HepG2 (cell line): ENCODE results near the gene SHISA9. TPM values are rescaled to one million over a fixed set of nuclear protein-coding genes. Genes with fewer than 3 reads are reported as not detected.

Experiments
- ATRX ChIP-seq: sonication (generic); formaldehyde crosslinking; IDR thresholded peaks from 2 replicates; pipeline ENCODE4 v1.4.0; 2020; ENCODE audit warnings: missing genetic modification reagents, borderline replicate concordance
- FOXO1 ChIP-seq: sonication (generic); formaldehyde crosslinking; IDR thresholded peaks from 2 replicates; pipeline ENCODE4 v1.4.0; 2020; ENCODE audit warnings: missing genetic modification reagents
- HMGXB3 ChIP-seq: sonication (generic); formaldehyde crosslinking; IDR thresholded peaks from 2 replicates; pipeline ENCODE4 v1.4.0; 2020; ENCODE audit warnings: missing genetic modification reagents, borderline replicate concordance
- MATR3 ChIP-seq: sonication (generic); formaldehyde crosslinking; IDR thresholded peaks from 2 replicates; pipeline ENCODE4 v1.4.0; 2020; ENCODE audit warnings: missing genetic modification reagents
- MNT ChIP-seq: fragments of 450-650 bp; IDR thresholded peaks from 2 replicates; pipeline ENCODE4 v1.6.1; 2016
- POLR2AphosphoS2 ChIP-seq: IDR thresholded peaks from 2 replicates; pipeline ENCODE4 v1.6.1; 2011; ENCODE audit warnings: low read depth, low read length, improper control_type of control experiment
- RBAK ChIP-seq: sonication (generic); formaldehyde crosslinking; IDR thresholded peaks from 2 replicates; pipeline ENCODE4 v1.5.1; 2020; ENCODE audit warnings: mild to moderate bottlenecking, missing genetic modification reagents
- REPIN1 ChIP-seq: sonication (generic); formaldehyde crosslinking; IDR thresholded peaks from 2 replicates; pipeline ENCODE4 v1.8.0; 2022; ENCODE audit warnings: missing genetic modification reagents, low read depth, mild to moderate bottlenecking, borderline replicate concordance
- RNF2 ChIP-seq: fragments of 450-650 bp; conservative IDR thresholded peaks from 2 replicates; pipeline ENCODE4 v1.6.1; 2016; ENCODE audit warnings: low read depth
- SMARCE1 ChIP-seq: fragments of 450-650 bp; IDR thresholded peaks from 2 replicates; pipeline ENCODE4 v1.6.1; 2017; ENCODE audit warnings: borderline replicate concordance
- SNAPC2 ChIP-seq: sonication (generic); formaldehyde crosslinking; IDR thresholded peaks from 2 replicates; pipeline ENCODE4 v1.8.1; 2022; ENCODE audit warnings: mild to moderate bottlenecking, missing genetic modification reagents
- ZNF564 ChIP-seq: sonication (generic); formaldehyde crosslinking; IDR thresholded peaks from 2 replicates; pipeline ENCODE4 v1.8.1; 2023; ENCODE audit warnings: mild to moderate bottlenecking, missing genetic modification reagents
- ZNF616 ChIP-seq: sonication (generic); formaldehyde crosslinking; IDR thresholded peaks from 2 replicates; pipeline ENCODE4 v1.5.0; 2020; ENCODE audit warnings: low read depth, mild to moderate bottlenecking, missing genetic modification reagents
- ZNF670 ChIP-seq: sonication (generic); formaldehyde crosslinking; IDR thresholded peaks from 2 replicates; pipeline ENCODE4 v1.8.0; 2022; ENCODE audit warnings: mild to moderate bottlenecking, missing genetic modification reagents, borderline replicate concordance
- ZNF777 ChIP-seq: sonication (generic); formaldehyde crosslinking; IDR thresholded peaks from 2 replicates; pipeline ENCODE4 v1.4.0; 2020; ENCODE audit warnings: missing genetic modification reagents
- ZNF839 ChIP-seq: sonication (generic); formaldehyde crosslinking; IDR thresholded peaks from 2 replicates; pipeline ENCODE4 v1.4.0; 2020; ENCODE audit warnings: missing genetic modification reagents, mild to moderate bottlenecking, borderline replicate concordance
- ZNF850 ChIP-seq: sonication (generic); formaldehyde crosslinking; conservative IDR thresholded peaks from 2 replicates; pipeline ENCODE4 v1.9.0; 2021; ENCODE audit warnings: mild to moderate bottlenecking, missing genetic modification reagents
- polyA plus RNA-seq, 8 experiments: library from polyadenylated mRNA; depleted of rRNA in 3 of 8; stranded (reverse) in 7 of 8; unstranded in 1 of 8; fragments of >200 nt; fragmentation: Illumina TruSeq in 4 of 8; extraction: Trizol in 4 of 8; gene quantifications; 2 replicates each; pipeline versions ENCODE4 v1.2.1 to v1.2.3, GENCODE V29; 2011 to 2016; ENCODE audit warnings: low read depth in 4 of 8, missing spikeins in 1 of 8, mixed read lengths in 1 of 8; ENCODE audit not compliant: insufficient read depth in 1 of 8
- total RNA-seq, 5 experiments: library from RNA; depleted of rRNA; stranded (reverse); fragments of >200 nt; fragmentation: Illumina TruSeq; extraction: Trizol; gene quantifications; 2 replicates each; pipeline ENCODE4 v1.2.3, GENCODE V29; 2016; ENCODE audit warnings: low read depth in 1 of 5
- TF ChIP-seq, protein P1 (sequence below): sonication (generic); formaldehyde crosslinking; conservative IDR thresholded peaks from 2 replicates; pipeline ENCODE4 v1.8.0; 2022; ENCODE audit warnings: mild to moderate bottlenecking, moderate library complexity, missing genetic modification reagents
- TF ChIP-seq, protein P2 (sequence below): sonication (generic); formaldehyde crosslinking; IDR thresholded peaks from 2 replicates; pipeline ENCODE4 v1.8.1; 2023; ENCODE audit warnings: mild to moderate bottlenecking, missing genetic modification reagents

The SHISA9 gene
- total and polyA plus RNA-seq, 2 of the 13 experiments (the other 11 are each of a cell fraction or from before 2014, with no cell fraction given) = 0.01 TPM; not detected in 1

DNA sequence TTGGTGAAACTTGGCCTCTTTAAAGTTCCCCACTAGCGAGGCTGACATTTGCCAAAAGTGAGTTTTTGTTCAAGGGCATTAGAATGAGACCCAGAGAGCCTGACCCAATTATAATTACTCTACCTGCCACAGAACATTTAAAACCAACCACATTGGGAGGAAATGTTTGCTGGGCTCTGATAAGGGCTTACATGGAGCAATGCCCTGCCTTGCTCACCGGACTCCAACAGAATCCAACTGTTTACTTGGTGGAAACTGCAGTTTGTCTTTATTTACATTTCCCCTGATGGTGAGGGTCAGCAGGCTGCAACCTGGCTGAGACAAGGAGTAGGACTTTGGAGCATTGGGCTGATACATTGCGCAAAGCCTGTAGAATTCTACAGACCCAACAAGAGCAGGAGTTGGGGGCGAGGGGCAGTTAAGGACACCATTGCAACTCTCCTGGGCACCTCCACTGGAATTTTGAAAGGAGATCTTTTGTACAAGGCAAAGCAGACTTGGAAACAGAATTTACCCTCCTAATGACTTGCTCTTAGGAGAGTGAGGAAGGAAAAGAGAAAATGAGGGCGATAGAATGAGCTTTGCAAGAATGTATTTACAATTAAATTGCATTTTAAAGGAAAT, 368.6 kb downstream of the SHISA9 start (continued):
- TF ChIP-seq, protein P1, sequence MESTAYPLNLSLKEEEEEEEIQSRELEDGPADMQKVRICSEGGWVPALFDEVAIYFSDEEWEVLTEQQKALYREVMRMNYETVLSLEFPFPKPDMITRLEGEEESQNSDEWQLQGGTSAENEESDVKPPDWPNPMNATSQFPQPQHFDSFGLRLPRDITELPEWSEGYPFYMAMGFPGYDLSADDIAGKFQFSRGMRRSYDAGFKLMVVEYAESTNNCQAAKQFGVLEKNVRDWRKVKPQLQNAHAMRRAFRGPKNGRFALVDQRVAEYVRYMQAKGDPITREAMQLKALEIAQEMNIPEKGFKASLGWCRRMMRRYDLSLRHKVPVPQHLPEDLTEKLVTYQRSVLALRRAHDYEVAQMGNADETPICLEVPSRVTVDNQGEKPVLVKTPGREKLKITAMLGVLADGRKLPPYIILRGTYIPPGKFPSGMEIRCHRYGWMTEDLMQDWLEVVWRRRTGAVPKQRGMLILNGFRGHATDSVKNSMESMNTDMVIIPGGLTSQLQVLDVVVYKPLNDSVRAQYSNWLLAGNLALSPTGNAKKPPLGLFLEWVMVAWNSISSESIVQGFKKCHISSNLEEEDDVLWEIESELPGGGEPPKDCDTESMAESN (CRISPR knock-in tag) = peak; percentile 79; the same call in 1 of the 2 replicates
- TF ChIP-seq FOXO1 (CRISPR knock-in tag) = peak; percentile 99
- TF ChIP-seq SMARCE1 = no peak
- TF ChIP-seq ZNF839 (CRISPR knock-in tag) = 0 out of 2 replicates have a peak, but pooled peaks have one; percentile 60
- no peak for TF ChIP-seq MATR3 (CRISPR knock-in tag)
- 0 out of 2 replicates have a peak, but pooled peaks have one; percentile 53 for TF ChIP-seq RNF2
- TF ChIP-seq ZNF670 (CRISPR knock-in tag) = peak; percentile 98
- peak; percentile 99 for TF ChIP-seq REPIN1 (CRISPR knock-in tag)
- TF ChIP-seq, protein P2, sequence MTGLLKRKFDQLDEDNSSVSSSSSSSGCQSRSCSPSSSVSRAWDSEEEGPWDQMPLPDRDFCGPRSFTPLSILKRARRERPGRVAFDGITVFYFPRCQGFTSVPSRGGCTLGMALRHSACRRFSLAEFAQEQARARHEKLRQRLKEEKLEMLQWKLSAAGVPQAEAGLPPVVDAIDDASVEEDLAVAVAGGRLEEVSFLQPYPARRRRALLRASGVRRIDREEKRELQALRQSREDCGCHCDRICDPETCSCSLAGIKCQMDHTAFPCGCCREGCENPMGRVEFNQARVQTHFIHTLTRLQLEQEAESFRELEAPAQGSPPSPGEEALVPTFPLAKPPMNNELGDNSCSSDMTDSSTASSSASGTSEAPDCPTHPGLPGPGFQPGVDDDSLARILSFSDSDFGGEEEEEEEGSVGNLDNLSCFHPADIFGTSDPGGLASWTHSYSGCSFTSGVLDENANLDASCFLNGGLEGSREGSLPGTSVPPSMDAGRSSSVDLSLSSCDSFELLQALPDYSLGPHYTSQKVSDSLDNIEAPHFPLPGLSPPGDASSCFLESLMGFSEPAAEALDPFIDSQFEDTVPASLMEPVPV = 0 out of 2 replicates have a peak, but pooled peaks have one; percentile 61
- TF ChIP-seq ZNF564 (CRISPR knock-in tag) = no peak
- TF ChIP-seq RBAK (CRISPR knock-in tag) = peak; percentile 92
- TF ChIP-seq ATRX (CRISPR knock-in tag) = no peak
- no peak for TF ChIP-seq ZNF616 (CRISPR knock-in tag)
- TF ChIP-seq POLR2AphosphoS2 = no peak
- 0 out of 2 replicates have a peak, but pooled peaks have one; percentile 74 for TF ChIP-seq ZNF850 (CRISPR knock-in tag)
- TF ChIP-seq HMGXB3 (CRISPR knock-in tag) = peak; percentile 44; the same call in 1 of the 2 replicates
- no peak for TF ChIP-seq MNT
- no peak for TF ChIP-seq ZNF777
- TF ChIP-seq SNAPC2 = peak; percentile 96
